ELR (cell line): ENCODE data around the gene SLC6A3.

Experiments
- DNase-seq: peaks from one replicate; pipeline ENCODE4 v3.0.0-alpha.2; 2015; ENCODE audit warnings: low read depth

The SLC6A3 gene

DNA sequence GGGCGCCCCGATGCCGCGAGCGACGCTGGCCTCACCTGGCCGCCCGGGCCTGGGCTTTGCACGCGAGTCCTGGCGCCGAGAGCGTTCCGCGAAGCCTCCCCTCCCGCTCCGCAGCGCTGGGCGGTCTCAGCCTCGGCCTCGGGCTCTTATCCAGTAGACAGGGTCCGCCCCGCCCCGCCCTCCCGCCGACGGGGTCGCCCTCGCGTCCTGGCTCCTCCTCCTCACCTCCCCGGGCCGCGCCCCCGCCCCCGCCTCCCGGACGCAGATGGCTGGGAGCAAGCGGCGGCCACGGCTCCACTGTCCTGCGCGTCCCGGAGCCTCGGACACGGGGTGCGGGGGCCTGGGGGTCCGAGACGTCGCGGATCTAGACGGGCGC, at the start of gene SLC6A3:
Gene SLC6A3, minus strand, starts transcription at position 128 of the 376 bp plus-strand sequence. CDS start 2,243 bp downstream, outside the sequence.
- DNase-seq, result no peak

DNA sequence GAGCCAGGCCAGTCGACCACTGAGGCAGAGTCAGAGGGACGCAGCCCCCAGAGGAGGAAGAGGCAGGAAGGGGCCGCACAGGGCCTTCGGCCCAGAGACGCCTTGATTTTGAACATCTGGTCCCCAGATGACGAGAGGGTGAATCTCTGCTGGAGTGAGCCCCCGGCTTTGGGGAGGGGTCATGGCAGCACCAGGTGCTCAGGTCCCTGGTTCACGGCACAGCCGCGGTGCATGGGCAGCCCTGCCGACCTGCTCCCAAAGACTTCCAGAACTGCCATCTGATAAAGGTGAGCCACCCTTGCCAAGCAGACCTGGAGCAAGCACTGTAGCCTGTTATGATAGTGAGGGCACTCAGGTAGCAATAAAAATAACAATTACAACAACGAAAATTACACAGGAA, 48.7 kb upstream of the SLC6A3 start:
- no peak for DNase-seq

DNA sequence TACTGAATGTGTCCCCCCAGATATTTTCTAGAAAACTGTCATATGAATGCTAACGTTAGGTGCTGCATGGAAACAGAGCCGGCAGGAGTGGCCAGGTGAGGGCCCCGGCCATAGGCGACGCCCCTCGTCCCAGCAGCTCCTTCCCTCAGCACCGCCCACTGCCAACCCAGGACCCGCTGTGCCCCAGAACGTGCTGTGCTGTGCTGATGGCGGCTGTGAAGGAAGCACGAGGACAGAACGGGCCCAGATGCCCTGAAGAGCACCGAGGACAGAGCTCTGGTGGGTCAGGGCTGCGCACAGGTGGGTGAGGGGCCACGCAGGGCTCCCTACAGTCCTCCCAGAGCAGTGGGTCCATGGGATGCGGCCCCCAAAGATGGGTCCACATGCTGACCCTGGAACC, 48.2 kb upstream of the SLC6A3 start:
- no peak for DNase-seq

DNA sequence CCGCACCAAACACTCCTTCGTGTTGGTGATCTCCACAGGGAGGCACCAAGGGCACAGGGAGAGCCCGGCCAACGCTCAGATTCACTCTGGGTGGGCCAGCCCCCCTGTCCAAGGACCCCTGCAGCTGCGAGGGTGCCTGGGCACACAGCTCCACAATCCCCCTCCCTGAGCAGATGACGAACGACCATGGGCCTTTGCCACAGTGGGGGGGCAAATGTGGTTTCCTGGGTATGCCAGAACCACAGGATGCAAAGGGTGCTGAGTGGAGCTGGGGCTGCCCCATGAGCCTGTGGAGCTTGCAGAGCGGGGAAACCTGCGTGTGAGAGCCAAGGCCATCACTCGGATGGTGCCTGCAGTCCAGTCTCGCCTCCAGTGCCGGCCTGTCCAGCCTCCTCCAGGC, 47.5 kb upstream of the SLC6A3 start:
- no peak for DNase-seq

DNA sequence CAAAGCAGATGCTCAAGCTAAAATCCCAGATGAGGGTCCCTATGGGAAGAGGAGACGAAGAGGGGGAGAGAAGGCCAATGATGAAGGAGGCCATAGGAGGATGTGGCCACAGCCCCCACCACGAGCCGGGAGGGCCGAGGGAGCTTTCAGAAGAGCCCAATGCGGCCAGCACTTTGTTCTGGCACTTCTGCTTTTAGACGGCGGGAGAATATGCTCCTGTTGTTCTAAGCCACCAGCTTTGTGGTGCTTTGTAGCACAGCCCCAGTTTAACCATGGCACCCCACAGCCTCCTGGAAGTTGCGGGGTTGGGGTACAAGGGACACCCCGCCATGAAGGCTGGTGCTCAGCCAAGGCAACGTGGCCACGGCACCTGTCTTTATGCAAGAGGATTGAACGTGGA, 45.1 kb upstream of the SLC6A3 start:
- no peak for DNase-seq

DNA sequence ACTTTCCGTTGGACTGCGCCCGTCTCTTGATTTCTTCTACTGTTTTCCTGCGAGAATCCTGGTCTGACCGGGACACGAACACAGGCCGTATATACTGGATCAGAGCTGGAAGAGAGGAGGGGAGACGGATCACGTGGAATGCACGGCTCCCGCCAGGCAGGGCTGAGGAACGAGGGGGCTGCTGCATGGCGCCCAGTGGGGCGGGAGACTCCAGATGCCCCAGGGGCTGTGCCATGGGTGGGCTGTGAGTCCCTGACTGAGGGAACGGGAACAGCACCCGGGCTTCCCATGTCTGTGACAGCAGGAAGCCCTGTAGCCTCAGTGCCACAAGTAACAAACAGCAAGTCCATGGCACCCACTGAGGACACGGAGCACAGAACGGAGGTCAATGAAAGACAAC, 44.5 kb upstream of the SLC6A3 start:
- DNase-seq, result no peak

DNA sequence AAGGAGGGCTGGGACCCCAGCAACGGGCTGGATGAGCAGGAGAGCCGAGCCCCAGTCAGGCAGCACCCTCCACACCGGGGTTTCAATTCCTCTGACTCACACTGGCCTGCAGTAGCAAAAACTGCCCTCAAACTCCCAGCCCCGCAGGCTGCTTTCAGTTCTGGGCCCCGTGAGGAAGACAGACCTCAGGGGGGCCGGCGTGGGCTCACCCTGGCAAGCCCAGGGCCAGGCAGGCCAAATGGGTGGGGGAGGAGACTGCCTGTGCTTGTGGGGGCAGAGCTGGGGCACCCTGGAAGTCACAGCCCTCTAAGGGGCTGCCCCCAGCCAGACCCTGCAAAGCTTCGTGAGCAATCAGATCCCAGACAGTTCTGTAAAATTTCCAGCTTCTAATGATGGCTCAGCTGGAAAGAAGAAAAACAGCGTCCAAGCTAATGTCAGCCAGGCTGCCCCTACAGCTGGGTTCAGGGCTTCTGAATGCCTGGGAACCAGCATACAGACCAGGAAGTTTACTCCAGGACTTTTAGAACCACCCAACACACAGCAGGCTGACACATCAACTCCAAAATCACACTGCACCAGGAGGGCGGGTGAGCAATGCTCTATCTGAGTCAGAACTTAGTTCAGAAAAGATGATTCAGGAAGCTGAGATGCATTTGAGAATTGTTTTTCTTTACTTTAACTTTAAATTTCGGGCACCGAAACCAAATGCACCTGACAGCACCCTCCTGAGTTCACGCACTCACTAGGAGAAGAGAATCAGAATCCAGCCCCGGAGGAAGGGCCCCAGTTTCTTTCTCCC, 43.8 kb upstream of the SLC6A3 start:
- peak; percentile 79 for DNase-seq

DNA sequence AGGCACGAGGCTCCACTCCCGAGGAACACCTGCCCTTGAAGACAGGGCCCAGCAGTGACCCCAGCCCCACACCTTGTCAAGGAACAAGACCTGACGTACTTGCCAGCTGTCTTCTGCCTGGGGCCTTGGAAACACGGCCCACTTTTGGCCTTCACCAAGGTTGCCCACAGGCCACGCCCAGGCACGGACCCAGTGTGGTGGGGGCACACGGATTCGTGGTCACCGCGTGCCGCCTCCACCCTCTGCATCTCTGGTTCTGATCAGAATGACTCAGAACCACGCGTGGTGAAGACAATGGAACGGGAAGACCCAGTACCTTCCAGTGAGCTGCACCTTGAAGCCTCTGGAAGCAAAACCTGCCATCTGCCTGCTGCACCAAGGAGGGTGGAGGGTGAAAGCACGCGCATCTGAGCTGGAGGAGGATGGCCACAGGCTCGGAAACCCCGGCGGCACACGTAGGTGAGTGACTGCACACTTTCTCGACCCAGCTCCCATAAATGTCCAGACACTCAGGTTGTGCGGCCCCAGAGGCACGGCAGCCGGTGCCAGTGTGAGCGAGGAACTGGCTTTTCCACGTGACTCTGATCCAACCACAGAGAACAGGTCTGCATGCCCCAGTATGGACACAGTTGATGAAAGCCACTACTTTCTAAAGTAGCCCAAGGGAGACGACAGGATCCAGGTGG, 42.0 kb upstream of the SLC6A3 start:
- DNase-seq, result no peak

DNA sequence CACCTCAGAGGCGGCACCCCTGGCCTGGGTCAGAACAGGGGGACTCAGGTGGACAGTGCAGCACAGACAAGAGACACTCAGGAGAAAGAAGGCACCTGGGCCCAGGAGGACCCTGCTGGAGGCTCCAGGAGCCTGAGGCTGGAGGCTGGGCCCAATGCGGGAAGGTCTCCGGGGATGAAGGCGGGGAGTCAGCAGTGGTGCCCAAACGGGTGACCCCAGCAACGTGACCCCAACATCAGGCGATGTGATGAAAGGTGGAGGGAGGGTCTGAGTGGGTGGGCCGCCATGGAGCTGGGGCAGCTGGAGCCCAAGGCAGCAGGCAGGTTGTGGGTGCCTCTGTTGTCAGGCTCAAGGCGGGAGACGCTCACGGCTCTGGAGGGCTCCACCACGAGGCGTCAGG, 41.0 kb upstream of the SLC6A3 start:
- no peak for DNase-seq

DNA sequence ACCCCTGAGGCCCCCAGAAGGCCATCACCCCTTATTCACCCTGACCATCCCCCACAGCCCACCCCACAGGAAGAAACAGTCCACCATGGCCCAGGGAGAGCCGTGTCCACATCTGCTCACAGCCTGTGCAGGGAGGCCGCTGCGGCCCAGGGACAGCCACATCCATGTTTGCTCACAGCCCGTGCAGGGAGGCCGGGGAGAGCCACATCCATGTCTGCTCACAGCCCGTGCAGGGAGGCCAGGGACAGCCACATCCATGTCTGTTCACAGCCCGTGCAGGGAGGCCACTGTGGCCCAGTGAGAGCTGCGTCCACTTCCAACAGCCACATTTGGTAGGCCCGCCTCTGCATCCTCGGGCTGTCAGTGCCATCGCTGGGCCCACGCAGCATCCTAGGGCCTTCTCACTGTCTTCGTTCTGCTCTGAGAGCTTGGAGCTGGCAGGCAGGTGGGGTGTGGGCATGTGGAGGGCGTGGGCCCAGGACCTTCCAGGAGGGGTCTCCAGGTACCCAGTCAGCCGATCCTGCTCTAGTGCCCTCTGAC, 40.4 kb upstream of the SLC6A3 start:
- no peak for DNase-seq

DNA sequence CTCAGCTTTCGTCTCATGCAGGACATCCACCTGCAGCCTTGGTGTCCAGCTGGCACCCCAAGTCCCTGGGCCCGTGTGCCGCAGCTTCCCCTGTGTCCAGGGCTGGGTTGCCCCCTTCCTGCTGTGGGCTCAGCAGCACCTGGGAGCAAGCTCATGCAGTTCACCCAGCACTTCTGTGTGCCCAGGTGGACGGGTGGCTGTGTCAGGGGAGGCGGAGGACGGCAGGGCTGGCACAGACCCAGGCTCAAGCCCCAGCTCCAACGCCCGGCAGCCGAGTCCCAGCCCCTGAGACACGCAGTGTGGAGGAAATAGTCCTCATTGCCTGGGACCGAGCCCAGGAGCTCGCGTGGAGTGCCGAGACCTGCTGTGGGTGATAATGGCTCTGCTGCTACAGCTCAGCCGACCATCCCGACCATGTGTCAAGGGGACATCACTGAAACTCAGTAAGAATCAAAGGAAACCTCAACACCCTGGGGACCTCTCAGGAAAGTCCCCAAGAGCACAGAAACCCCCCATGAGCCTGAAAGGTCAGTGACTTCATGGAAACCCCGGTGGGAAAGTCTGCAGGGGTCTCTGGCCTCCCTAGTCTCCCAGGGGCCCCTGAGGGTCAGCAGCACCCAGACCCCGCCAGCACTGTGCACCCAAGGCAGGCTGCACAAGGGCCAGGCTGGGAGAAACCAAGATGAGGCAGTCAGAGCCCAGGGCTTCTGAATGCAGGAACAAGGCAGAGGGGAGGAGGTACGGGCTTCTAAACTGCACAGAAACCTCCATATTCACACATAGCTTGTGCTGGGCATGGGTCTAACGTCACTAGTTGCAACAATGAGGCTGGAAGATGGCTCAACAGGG, 39.7 kb upstream of the SLC6A3 start:
- no peak for DNase-seq

DNA sequence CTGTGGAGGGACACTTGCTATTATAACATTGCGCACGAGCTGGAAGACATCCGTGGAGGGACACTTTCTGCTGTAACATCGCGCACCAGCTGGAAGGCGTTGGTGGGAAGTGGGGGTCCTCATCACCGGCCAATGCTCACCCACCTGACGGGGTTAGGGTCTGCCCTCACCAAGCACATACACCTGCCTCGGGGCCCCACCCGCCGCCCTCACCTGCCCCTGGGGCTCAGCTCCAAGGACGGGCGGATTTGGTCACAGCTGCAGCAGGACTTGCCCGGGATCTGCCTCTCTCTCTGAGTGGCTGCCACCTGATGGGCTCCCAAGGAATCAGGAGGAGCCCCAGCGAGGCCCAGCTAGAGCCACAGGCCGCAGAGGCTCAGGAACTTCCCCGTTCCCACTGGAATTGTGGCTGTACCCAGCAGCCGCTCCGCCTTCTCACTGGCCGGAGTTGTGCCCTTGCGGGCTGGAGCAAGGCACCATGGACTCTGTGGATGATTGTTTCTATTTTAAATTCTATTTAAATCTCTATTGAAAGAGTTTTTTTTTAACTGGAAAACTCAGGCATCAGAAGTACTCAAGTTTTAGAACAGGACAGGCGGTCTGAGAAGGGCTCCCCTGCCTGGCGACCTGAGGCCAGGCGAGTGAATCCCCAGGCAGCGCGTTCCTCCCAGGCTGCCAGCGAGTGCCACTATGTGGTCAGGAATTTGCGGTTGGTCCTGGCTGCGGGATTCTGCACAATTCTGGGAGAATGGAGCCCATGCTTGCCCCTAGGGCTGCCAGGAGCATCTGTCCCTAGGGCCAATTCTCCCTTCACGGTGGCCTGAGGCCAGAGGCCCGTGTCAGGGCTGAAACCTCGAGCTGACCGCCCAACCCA, 38.9 kb upstream of the SLC6A3 start:
- DNase-seq, result no peak

DNA sequence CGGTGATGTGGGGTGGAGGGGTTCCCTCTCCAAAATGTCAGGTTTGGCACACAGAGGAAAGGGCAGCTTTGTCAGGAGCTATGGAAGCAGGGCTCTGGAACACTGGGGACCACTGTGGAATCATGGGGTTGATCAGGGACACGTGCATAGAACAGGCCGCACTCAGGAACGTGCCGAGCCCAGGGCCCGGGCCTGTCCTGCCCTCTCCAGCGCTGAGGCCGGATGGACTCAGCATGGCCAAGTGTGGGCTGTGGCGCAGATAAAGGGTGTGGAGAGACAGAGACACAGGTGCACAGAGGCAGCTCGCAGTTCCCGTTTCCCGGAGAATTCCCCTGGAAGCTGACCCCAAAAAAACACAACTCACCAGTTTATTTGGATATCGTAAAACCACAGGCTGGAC, 37.8 kb upstream of the SLC6A3 start:
- no peak for DNase-seq

DNA sequence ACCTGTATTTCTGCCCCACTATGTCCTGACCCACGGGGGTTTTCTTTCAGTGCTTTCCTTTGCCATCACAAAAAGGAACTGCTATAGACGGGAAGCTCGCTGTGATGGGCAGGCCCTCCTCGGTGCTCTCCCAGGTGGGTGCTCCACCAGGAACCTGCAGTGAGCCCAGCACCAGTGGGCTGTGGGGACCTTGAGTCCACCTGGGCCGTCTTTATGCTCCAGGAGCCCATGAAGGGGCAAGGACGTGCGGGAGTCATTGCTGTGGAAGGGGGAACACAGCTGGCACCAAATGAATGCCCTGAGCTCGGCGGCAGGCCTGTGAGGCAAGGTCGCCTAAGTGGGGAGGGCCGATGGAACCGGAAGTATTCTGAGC, 36.7 kb upstream of the SLC6A3 start:
- no peak for DNase-seq

DNA sequence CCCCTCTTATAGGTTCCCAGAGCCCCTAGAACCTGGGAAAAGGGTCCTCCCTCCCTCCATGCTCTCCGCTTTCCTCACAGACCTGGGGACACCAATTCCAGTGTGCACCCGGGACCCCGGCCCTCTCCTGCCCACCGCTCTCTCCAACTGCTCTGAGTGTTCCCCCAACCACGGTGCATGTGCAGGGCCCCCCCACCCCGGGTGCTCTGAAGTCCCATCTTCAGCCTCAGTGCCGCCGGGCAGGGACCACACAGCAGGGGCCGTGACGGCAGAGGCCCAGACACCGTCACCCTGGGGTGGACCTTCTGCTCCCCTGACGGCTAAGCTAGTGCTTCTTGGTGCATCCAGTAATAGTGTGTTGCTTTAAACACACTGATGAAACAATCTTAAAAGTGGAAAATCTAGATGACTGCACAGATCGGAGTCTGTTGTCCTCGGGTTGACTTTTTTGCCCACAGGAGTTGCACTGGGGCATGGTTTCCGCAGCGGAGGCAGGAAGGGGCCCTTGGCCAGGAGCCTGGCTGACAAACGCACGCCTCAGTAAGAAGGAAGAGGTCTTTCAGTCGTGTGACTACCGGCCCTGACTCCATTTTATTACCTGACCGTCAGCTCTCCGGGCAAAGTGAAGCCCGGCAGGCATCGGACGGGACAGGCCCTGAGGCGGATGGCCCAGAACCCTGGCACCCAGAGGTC, 36.2 kb upstream of the SLC6A3 start:
- no peak for DNase-seq

DNA sequence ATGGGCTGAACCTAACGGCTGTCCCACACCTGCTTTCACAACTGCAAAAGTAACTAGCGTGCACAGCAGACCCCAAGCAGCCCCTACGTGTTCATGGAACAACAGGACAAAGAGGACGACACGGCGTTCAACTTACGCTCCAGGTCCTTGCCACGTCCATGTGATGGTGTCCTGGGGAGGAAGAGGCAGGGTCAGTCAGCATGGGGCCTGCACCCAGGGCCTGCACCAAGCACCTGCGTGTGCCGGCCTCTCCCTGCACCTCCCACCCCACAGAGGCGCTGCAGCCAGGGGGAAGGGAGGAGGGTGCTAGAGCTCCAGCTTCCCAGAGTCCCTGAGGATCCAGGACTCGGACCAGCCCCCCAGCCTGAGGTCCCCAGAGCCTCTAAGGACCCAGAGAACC, 35.6 kb upstream of the SLC6A3 start:
- DNase-seq, result no peak

DNA sequence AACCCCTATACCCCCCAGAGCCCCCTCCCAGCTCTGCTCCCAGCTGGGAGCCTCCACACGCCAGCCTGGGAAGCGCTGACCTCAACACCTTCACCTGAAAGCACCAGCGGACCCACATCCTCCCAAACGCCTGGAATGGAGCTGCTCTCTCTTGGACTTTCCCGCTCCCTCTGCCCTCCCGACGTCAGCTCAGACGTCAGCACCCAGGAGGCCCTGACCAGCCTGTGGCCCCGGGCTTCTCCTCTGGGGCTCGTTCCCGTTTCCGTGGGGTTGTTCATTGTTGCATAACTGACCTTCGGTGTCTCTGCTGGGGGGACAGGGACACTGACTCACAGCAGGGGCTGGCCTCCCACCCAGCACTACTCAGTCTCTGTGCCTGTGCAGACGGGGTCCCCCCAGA, 35.0 kb upstream of the SLC6A3 start:
- no peak for DNase-seq

DNA sequence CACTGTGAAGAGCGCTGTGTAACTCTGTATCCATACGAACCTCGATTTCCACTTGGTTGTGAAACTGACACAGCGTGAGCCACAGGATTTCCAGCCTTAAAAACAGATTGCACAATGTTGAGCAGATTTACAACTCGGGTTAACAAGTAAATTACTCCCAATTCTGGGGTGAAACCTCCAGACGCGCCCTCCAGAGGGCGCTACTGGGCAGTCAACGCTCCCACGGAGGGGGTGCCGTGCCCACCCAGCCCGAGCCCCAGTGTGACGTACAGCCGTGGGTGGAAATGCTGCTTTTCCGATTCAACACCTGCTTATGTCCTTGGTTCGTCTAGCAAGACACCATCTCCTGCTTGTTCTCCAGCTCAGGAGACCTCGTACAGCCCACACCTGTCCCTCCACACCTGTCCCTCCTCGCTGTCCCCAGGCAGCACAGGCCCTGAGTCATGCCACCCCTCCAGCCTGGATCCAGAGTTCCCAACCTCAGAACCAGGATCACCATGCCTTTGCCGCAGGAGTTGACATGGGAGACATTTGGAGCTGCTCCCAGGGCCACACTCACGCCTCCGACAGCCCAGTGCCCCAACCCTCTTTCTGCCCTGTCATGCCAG, 34.4 kb upstream of the SLC6A3 start:
- DNase-seq, result peak; percentile 15

DNA sequence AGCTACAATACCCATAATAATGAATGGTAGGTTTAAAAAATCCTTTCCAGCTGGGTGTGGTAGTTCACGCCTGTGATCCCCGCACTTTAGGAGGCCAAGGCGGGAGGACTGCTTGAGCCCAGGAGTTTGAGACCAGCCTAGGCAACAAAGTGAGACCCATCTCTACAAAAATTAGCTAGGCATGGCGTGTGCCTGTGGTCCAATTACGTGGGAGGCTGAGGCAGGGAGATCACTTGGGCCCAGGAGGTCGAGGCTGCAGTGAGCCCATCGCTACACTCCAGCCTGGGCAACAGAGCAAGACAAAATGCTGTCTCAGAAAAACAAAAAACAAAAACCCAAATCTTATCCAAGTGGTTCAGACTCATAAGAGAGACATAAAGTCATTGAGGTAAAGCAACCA, 33.8 kb upstream of the SLC6A3 start:
- no peak for DNase-seq

DNA sequence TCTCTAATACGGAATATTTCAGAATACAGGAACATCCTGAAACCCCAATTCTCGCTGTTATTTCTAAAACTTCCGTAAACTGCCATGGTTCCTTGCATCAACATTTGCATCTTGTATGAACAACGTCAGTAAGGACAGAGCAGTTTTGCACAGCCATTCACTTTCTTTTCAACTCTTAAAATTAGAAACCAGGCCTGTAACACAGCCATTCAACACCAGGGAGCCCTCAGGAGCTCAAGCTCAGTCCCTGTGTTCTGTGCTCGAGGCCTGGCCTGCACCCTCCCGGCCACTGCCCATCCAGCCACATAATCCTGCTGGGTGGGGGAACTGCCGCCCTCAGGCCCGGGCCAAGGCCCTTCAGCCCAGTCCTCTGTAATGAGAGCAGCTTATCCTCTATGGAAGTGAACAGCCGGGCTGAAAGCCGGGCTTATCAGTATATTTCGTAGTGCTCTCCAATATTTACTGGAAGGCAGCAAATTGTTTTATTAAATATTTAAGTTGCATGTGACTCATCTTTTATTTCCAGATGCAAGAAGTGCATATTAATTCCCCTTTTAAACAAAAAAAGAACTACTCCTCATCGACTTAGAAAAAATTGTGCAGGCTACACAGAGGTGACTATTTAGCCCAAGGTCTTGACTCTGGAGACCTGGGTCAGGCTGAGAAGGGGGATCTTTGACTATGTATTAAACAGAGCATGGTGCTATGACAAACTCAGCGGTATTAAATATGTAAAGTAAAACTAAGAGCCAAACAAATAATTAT, 33.2 kb upstream of the SLC6A3 start:
- DNase-seq, result no peak
